ENCODE measurements around the gene RPS27A.
"Not testable (repeated sequence)": the region's sequence is repeated elsewhere in the genome, so short reads cannot be mapped to it uniquely, and the experiment has no call there.

DNA sequence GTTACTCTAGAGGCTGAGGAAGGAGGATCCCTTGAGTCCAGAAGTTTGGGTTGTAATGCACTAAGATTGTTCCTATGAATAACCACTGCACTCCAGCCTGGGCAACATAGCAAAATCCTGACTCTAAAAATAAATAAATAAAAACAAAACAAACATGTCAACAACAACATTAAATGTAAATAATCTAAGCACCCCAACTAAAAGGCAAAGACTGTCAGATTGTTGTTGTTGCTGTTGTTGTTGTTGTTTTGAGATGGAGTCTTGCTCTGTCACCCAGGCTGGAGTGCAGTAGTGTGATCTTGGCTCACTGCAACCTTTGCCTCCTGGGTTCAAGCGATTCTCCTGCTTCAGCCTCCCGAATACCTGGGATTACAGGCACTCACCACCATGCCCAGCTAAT is 40.6 kb upstream of the RPS27A start:
- TF ChIP-seq, protein P1, sequence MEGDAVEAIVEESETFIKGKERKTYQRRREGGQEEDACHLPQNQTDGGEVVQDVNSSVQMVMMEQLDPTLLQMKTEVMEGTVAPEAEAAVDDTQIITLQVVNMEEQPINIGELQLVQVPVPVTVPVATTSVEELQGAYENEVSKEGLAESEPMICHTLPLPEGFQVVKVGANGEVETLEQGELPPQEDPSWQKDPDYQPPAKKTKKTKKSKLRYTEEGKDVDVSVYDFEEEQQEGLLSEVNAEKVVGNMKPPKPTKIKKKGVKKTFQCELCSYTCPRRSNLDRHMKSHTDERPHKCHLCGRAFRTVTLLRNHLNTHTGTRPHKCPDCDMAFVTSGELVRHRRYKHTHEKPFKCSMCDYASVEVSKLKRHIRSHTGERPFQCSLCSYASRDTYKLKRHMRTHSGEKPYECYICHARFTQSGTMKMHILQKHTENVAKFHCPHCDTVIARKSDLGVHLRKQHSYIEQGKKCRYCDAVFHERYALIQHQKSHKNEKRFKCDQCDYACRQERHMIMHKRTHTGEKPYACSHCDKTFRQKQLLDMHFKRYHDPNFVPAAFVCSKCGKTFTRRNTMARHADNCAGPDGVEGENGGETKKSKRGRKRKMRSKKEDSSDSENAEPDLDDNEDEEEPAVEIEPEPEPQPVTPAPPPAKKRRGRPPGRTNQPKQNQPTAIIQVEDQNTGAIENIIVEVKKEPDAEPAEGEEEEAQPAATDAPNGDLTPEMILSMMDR (IDR thresholded peaks at IDR 0.05; ENCODE audit: poor library complexity): not testable (repeated sequence)
- TF ChIP-seq EZH2 (IDR thresholded peaks at IDR 0.05; ENCODE audit: borderline replicate concordance); EZH2phosphoT487 (IDR thresholded peaks at IDR 0.05; ENCODE audit: low read depth, severe bottlenecking, unreplicated experiment): not testable (repeated sequence)
